Gastroesophageal sphincter (tissue), 4 donors: ENCODE results near the gene CYTH3. TPM values are rescaled to one million over a fixed set of nuclear protein-coding genes. Genes with fewer than 3 reads are reported as not detected.

ENCODE experiments used
- ATAC-seq: fragments of 150-250 bp; one replicate; pipeline ENCODE4 v1.9.1; 2016; ENCODE audit warnings: mild to moderate bottlenecking, moderate library complexity
- H3K27ac ChIP-seq, 4 donors: fragments of 200-600 bp; sonication (generic) in 3 of 4; 1 replicate in 3 of 4; 2 replicates in 1 of 4; pipeline ENCODE4 v1.5.1; 2016 to 2019
- H3K27me3 ChIP-seq: fragments of 200-600 bp; sonication (generic); one replicate; pipeline ENCODE4 v1.5.1; 2019
- H3K36me3 ChIP-seq, 2 donors: fragments of 200-600 bp; sonication (generic); one replicate each; pipeline ENCODE4 v1.5.1; 2019; ENCODE audit warnings: control low read depth in 1 of 2
- H3K4me1 ChIP-seq, 3 donors: fragments of 200-600 bp; sonication (generic); 1 replicate in 2 of 3; 2 replicates in 1 of 3; pipeline ENCODE4 v1.5.1; 2016 to 2019; ENCODE audit warnings: control low read depth in 2 of 3
- H3K4me3 ChIP-seq, 2 donors: fragments of 200-600 bp; sonication (generic); one replicate each; pipeline ENCODE4 v1.5.1; 2019; ENCODE audit warnings: mild to moderate bottlenecking in 1 of 2, moderate library complexity in 1 of 2
- H3K9me3 ChIP-seq, 3 donors: fragments of 200-600 bp; sonication (generic); one replicate each; pipeline ENCODE4 v1.5.1; 2017 to 2019; ENCODE audit warnings: control low read depth in 2 of 3
- CTCF ChIP-seq, 4 experiments: fragments of 200-600 bp in 2 of 4; fragments of 450-650 bp in 2 of 4; sonication (generic) in 1 of 4; IDR thresholded peaks; one replicate each; pipeline ENCODE4 v1.5.1; 2017 to 2019; ENCODE audit warnings: antibody characterized with exemption in 4 of 4, mild to moderate bottlenecking in 2 of 4, moderate library complexity in 2 of 4
- EP300 ChIP-seq: sonication (generic); formaldehyde crosslinking; IDR thresholded peaks from one replicate; pipeline ENCODE4 v1.6.1; 2017; ENCODE audit warnings: antibody characterized with exemption, mild to moderate bottlenecking
- POLR2A ChIP-seq, 2 donors: fragments of 450-650 bp; IDR thresholded peaks; one replicate each; pipeline ENCODE4 v1.6.1; 2017; ENCODE audit warnings: antibody characterized with exemption in 2 of 2, mild to moderate bottlenecking in 2 of 2, moderate library complexity in 1 of 2
- POLR2AphosphoS5 ChIP-seq: sonication (generic); formaldehyde crosslinking; IDR thresholded peaks from one replicate; pipeline ENCODE4 v1.6.1; 2017; ENCODE audit warnings: antibody characterized with exemption
- WGBS, 2 donors: methylation state at CpG; one replicate each; pipeline ENCODE4 v1.1.5; 2018; ENCODE audit warnings: low coverage in 1 of 2; 5-methylcytosine and 5-hydroxymethylcytosine counted together
- total RNA-seq, 4 donors: library from RNA; depleted of rRNA; stranded (reverse); fragments of >200 nt; gene quantifications; one replicate each; pipeline ENCODE4 v1.1.0, GENCODE V29; 2016

Gene CYTH3
- total RNA-seq, 4 donors from 2014 or later: 25.8 to 61.9 (median 39.4) TPM

DNA sequence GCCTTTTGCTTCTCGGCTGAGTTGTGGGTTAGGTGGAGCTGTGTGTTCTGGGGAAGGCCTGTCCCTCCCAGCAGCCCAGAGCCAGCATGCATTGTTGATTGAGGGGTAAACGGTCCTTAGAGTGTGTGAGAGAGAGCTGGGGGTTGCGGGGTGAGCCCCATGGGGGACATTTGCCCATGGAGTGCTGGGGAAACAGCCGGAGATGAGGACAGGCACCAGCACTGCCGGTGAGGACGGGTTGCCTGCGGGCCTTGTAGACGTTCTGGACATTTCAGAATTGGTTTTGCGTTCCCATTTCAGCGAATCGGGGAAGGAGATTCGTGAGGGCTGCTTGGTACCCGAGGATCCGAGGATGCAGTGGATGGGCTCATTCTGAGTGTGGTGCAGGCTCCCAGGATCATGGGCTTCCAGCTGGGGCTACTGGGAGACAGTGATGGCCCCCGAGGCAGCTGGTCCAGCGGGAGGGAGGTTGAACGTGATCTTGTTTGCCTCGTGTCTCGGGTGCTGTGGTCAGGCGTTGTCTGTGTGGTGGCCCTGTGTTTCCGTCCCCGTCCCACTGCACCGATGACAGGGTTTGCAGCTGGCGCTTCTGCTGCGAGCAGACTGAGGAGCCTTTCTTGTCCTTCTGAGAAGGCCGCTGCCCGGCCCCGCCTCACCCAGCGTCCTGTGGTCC lies 113.9 kb downstream of the CYTH3 start:
- TF ChIP-seq EP300 (no peak), POLR2AphosphoS5 (no peak), POLR2A (IDR thresholded peaks at IDR 0.05) (no peak), CTCF (IDR thresholded peaks at IDR 0.05) (no peak)
- peaks cover 0 to 84% of the 10 kb centered on the region in 2 donors for H3K36me3 ChIP-seq
- H3K27ac ChIP-seq: peak overlapping the region in 1 of 4 donors; percentile 64
- H3K9me3 ChIP-seq: no peaks in the 10 kb centered on the region
- H3K27me3 ChIP-seq: no peaks in the 10 kb centered on the region
- peaks cover 0 to 37% (median 7%) of the 10 kb centered on the region in 3 donors for H3K4me1 ChIP-seq
- H3K4me3 ChIP-seq: no peak overlapping the region
- WGBS, 2 donors: 87 to 97% methylated on average over 10 to 12 of the region's 29 CpGs
- no peak for ATAC-seq

DNA sequence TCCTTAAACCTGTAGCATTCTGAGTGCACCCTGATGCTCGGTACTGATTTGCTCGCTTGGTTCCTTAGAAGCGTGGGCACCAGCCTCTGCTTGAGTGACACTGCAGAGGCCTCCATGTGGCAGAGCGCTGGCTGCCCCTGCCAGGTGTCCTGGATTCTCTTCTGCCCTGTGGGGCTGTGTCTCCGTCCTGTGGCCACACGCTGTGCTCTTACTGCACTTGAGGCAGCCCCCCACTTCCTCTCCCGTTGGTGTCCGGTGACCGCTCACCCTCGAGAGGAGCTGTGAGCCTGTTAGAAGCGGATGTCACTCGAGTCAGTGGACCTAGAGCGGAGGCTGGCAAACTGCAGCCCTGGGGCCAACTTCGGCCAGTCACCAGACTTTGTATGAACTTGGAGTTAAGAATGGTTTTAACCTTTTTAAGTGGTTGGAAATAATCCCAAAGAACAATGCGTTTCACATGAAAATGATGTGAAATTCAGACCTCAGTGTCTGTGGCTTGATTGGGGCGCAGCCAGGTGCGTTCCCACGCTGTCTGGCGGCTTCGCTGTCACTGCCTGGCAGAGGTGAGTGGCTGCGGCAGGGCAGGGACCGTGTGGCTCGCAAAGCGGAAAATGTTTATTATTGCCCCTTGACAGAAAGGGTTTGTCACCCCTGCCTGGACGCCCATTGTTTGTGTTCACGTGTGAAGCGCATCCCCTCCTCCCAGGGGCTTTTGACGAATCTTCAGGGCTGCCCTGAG lies 114.6 kb downstream of the CYTH3 start:
- Histone ChIP-seq H3K4me1 (peaks cover 0 to 36% (median 7%) of the 10 kb centered on the region in 3 donors), H3K27me3 (no peaks in the 10 kb centered on the region), H3K4me3 (no peak overlapping the region), H3K9me3 (no peaks in the 10 kb centered on the region), H3K27ac (no peak overlapping the region), H3K36me3 (peaks cover 0 to 84% of the 10 kb centered on the region in 2 donors)
- 84% methylated on average over 21 of the region's 28 CpGs; no CpG with 5 or more reads in 1 of the 2 donors for WGBS, 2 donors
- no peak for TF ChIP-seq EP300
- TF ChIP-seq POLR2AphosphoS5: no peak
- no peak for TF ChIP-seq POLR2A (IDR thresholded peaks at IDR 0.05)
- no peak for TF ChIP-seq CTCF (IDR thresholded peaks at IDR 0.05)
- no peak for ATAC-seq

DNA sequence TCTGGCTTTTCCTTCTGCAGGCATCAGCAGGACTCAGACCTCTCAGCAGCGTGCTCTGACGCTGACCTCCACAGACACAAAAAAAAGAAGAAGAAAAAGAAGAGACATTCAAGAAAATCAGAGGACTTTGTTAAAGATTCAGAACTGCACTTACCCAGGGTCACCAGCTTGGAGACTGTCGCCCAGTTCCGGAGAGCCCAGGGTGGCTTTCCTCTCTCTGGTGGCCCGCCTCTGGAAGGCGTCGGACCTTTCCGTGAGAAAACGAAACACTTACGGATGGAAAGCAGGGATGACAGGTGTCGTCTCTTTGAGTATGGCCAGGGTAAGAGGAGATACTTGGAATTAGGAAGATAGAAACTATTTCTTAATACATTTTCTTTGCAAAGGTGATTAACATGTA lies 115.7 kb downstream of the CYTH3 start:
- no peaks in the 10 kb centered on the region for H3K9me3 ChIP-seq
- H3K36me3 ChIP-seq: peaks cover 0 to 86% of the 10 kb centered on the region in 2 donors
- no peak for ATAC-seq
- H3K4me3 ChIP-seq: no peak overlapping the region
- 92% methylated on average over 9 of the region's 11 CpGs; no CpG with 5 or more reads in 1 of the 2 donors for WGBS, 2 donors
- H3K4me1 ChIP-seq: peaks cover 0 to 25% (median 4%) of the 10 kb centered on the region in 3 donors
- no peaks in the 10 kb centered on the region for H3K27me3 ChIP-seq
- H3K27ac ChIP-seq: no peak overlapping the region
- no peak for TF ChIP-seq EP300
- no peak for TF ChIP-seq POLR2AphosphoS5

GRCh38 chr7:6155596-6155995 lies 116.8 kb downstream of the CYTH3 start:
- Histone ChIP-seq H3K27me3 (no peaks in the 10 kb centered on the region), H3K27ac (no peak overlapping the region), H3K36me3 (peaks cover 0 to 93% of the 10 kb centered on the region in 2 donors), H3K4me1 (peaks cover 0 to 13% (median 4%) of the 10 kb centered on the region in 3 donors), H3K9me3 (no peaks in the 10 kb centered on the region), H3K4me3 (no peak overlapping the region)
- 89% methylated on average over 5 of the region's 11 CpGs for WGBS, 2 donors
- no peak for TF ChIP-seq POLR2A (IDR thresholded peaks at IDR 0.05)
- no peak for TF ChIP-seq CTCF (IDR thresholded peaks at IDR 0.05)
- no peak for TF ChIP-seq EP300
- TF ChIP-seq POLR2AphosphoS5: no peak
- no peak for ATAC-seq

DNA sequence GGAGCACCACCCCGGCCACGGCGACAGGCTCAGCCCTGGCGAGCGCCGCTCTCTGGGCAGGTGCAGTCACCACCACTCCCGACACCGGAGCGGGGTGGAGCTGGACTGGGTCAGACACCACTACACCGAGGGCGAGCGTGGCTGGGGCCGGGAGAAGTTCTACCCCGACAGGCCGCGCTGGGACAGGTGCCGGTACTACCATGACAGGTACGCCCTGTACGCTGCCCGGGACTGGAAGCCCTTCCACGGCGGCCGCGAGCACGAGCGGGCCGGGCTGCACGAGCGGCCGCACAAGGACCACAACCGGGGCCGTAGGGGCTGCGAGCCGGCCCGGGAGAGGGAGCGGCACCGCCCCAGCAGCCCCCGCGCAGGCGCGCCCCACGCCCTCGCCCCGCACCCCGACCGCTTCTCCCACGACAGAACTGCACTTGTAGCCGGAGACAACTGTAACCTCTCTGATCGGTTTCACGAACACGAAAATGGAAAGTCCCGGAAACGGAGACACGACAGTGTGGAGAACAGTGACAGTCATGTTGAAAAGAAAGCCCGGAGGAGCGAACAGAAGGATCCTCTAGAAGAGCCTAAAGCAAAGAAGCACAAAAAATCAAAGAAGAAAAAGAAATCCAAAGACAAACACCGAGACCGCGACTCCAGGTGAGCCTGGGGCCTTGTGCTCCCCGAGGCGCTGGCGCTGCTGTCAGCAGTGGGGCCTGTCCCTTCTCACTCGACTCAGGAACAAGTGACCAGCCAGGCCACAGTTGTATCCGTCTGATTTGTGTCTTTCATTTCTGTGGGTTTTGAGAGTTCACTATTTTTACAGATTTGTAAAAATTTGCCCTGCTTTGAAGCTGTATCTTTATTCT lies 117.7 kb downstream of the CYTH3 start:
- H3K27ac ChIP-seq: no peak overlapping the region
- no peaks in the 10 kb centered on the region for H3K27me3 ChIP-seq
- no peaks in the 10 kb centered on the region for H3K9me3 ChIP-seq
- no peak for ATAC-seq
- TF ChIP-seq POLR2AphosphoS5 (no peak), CTCF (IDR thresholded peaks at IDR 0.05) (no peak), EP300 (no peak), POLR2A (IDR thresholded peaks at IDR 0.05) (no peak)
- 88 to 91% methylated on average over 10 to 11 of the region's 64 CpGs for WGBS, 2 donors
- H3K4me1 ChIP-seq: peaks cover 0 to 5% (median 0%) of the 10 kb centered on the region in 3 donors
- peaks cover 0 to 100% of the 10 kb centered on the region in 2 donors for H3K36me3 ChIP-seq
- H3K4me3 ChIP-seq: no peak overlapping the region
